Measurements from ENCODE around the gene CLMN.

Gene CLMN

GRCh38 chr14:95165517-95165916 is 154.2 kb downstream of the CLMN start:
- Histone ChIP-seq H3K27me3 (no peaks in the 10 kb centered on the region), H3K4me1 (no peaks in the 10 kb centered on the region), H3K9me3 (peaks cover 0 to 9% (median 6%) of the 10 kb centered on the region in 3 donors), H3K27ac (no peak overlapping the region), H3K4me3 (no peak overlapping the region), H3K36me3 (peaks cover 0 to 4% (median 0%) of the 10 kb centered on the region in 3 donors)
- intact Hi-C loops (cut with DNase I; ENCODE audit: low total_unique reads): no loop called here
- no peak for TF ChIP-seq CTCF (IDR thresholded peaks at IDR 0.05)
- DNase-seq: no peak

DNA sequence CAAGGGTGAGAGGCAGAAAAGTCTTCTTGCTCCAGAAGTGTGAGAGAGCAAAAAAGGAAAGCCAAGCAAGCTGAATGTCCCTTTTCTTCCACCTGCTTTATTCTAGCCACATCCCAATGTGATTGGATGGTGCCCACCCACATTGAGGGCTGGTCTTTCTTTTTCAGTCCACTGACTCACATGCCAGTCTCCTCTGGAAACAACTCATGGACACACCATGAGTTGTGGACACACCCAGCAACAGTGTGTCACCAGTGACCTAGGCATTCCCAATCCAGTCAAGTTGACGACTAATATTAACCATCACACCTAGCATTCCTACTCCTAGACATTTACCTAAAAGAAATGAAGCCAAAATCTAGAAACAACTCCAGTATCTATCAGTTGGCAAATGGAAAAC is 155.2 kb downstream of the CLMN start:
- H3K27me3 ChIP-seq: no peaks in the 10 kb centered on the region
- no peak overlapping the region for H3K4me3 ChIP-seq
- no peak for TF ChIP-seq CTCF (IDR thresholded peaks at IDR 0.05)
- no peaks in the 10 kb centered on the region for H3K4me1 ChIP-seq
- peaks cover 0 to 9% (median 6%) of the 10 kb centered on the region in 3 donors for H3K9me3 ChIP-seq
- peaks cover 0 to 4% (median 0%) of the 10 kb centered on the region in 3 donors for H3K36me3 ChIP-seq
- H3K27ac ChIP-seq: no peak overlapping the region
- intact Hi-C loops (cut with DNase I; ENCODE audit: low total_unique reads): no loop called here
- DNase-seq: no peak

DNA sequence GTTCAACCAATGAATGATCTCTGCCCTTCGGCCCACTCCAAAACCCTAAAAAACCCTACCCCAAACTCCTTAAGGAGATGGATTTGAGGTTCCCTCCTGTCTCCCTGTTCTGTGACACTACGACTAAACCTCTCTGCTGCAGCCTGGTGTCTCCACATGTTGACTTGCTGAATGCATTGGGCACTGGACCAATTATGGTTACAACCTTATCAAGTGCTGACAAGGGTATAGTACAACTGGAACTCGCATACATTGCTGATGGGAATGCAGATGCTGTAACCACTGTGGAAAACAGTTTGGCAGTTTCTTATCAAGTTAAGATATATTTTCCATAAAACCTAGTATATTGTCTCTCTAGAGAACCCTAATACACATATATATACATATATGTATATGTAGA is 156.0 kb downstream of the CLMN start:
- Histone ChIP-seq H3K27ac (no peak overlapping the region), H3K27me3 (no peaks in the 10 kb centered on the region), H3K9me3 (peaks cover 0 to 9% (median 6%) of the 10 kb centered on the region in 3 donors), H3K36me3 (peaks cover 0 to 4% (median 0%) of the 10 kb centered on the region in 3 donors), H3K4me3 (no peak overlapping the region), H3K4me1 (no peaks in the 10 kb centered on the region)
- intact Hi-C loops (cut with DNase I; ENCODE audit: low total_unique reads): no loop called here
- no peak for DNase-seq
- no peak for TF ChIP-seq CTCF (IDR thresholded peaks at IDR 0.05)

GRCh38 chr14:95163132-95163531 is 156.6 kb downstream of the CLMN start:
- TF ChIP-seq CTCF (IDR thresholded peaks at IDR 0.05): no peak
- Histone ChIP-seq H3K9me3 (peaks cover 0 to 9% (median 6%) of the 10 kb centered on the region in 3 donors), H3K36me3 (peaks cover 0 to 4% (median 0%) of the 10 kb centered on the region in 3 donors), H3K27me3 (no peaks in the 10 kb centered on the region), H3K27ac (no peak overlapping the region), H3K4me1 (peaks cover 0 to 5% (median 3%) of the 10 kb centered on the region in 4 donors), H3K4me3 (no peak overlapping the region)
- DNase-seq: no peak
- intact Hi-C loops (cut with DNase I; ENCODE audit: low total_unique reads): no loop called here

DNA sequence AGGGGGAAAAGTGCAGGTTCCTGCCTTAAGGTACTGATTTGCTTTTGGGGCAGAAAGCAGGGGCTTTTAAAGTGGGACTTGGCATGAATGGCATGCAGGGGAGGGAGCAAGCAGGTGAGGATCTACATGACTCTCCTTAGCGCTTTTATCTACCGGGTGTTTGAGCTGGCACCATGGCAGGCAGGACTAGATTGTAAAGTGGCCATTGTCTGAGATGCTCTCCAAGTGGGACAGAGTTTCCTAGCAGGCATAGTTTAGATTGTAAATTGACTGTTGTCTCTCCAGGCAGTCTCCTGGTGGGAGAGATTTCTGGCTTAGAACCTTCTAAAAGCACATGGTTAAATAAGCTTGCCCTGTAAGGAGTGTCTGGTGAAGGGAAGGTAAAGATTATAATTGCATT is 157.1 kb downstream of the CLMN start:
- Histone ChIP-seq H3K4me1 (peaks cover 0 to 8% (median 4%) of the 10 kb centered on the region in 4 donors), H3K9me3 (peaks cover 0 to 9% (median 6%) of the 10 kb centered on the region in 3 donors), H3K36me3 (peaks cover 0 to 4% (median 0%) of the 10 kb centered on the region in 3 donors), H3K27ac (no peak overlapping the region), H3K4me3 (no peak overlapping the region), H3K27me3 (no peaks in the 10 kb centered on the region)
- intact Hi-C loops (cut with DNase I; ENCODE audit: low total_unique reads): no loop called here
- no peak for TF ChIP-seq CTCF (IDR thresholded peaks at IDR 0.05)
- DNase-seq: no peak

Data from tibial artery (tissue), 4 donors.